B cell (primary cell): Measurements from ENCODE around the gene DGKB. TPM values are rescaled to one million over a fixed set of nuclear protein-coding genes. Genes with fewer than 3 reads are reported as not detected.

Experiments
- ATAC-seq: fragments of 200-7000 bp; cut with Tn5 transposase; one replicate; pipeline ENCODE4 v1.10.0; 2021; ENCODE audit warnings: low read depth, mild to moderate bottlenecking, moderate number of reproducible peaks, moderate library complexity
- CTCF ChIA-PET: fragments of 350-600 bp; sonication (Branson Sonifier 250); formaldehyde crosslinking; loops from one replicate; lab custom pipeline; 2021; ENCODE audit warnings: antibody characterized with exemption, inconsistent platforms; lab: Charles Lee
- POLR2A ChIA-PET: fragments of 350-600 bp; sonication (Branson Sonifier 250); formaldehyde crosslinking; loops from one replicate; lab custom pipeline; 2021; ENCODE audit warnings: antibody characterized with exemption; lab: Charles Lee
- DNase-seq: peaks from one replicate; pipeline ENCODE4 v3.0.0; 2013
- H2AFZ ChIP-seq: 2 replicates; pipeline ENCODE4 v1.6.1; 2012; ENCODE audit warnings: mild to moderate bottlenecking, low read depth, low read length; ENCODE audit not compliant: insufficient read depth, poor library complexity, severe bottlenecking
- H3K27ac ChIP-seq, 2 donors: 1 replicate in 1 of 2; 2 replicates in 1 of 2; pipeline ENCODE4 v1.5.1; 2012 to 2013; ENCODE audit warnings: low read length in 2 of 2, mild to moderate bottlenecking in 2 of 2, moderate library complexity in 1 of 2
- H3K27me3 ChIP-seq, 4 experiments: fragments of 200-600 bp in 1 of 4; sonication (generic) in 1 of 4; replicated peaks in 1 of 4; 1 replicate in 2 of 4; 2 replicates in 2 of 4; pipeline versions ENCODE4 v1.6.1 to v1.7.0; 2013 to 2016; ENCODE audit warnings: low read length in 3 of 4, mild to moderate bottlenecking in 2 of 4, mixed read lengths in 1 of 4, moderate library complexity in 1 of 4; ENCODE audit not compliant: insufficient read depth in 4 of 4, control insufficient read depth in 3 of 4; ENCODE audit errors: control extremely low read depth in 1 of 4
- H3K36me3 ChIP-seq, 2 experiments: replicated peaks in 1 of 2; 1 replicate in 1 of 2; 2 replicates in 1 of 2; pipeline versions ENCODE4 v1.6.1 to v1.7.1; 2013; ENCODE audit warnings: low read length in 1 of 2; ENCODE audit not compliant: insufficient read depth in 2 of 2, control insufficient read depth in 1 of 2; ENCODE audit errors: control extremely low read depth in 1 of 2, extremely low read depth in 1 of 2
- H3K4me1 ChIP-seq, 2 donors: fragments of 200-600 bp in 1 of 2; sonication (generic) in 1 of 2; 1 replicate in 1 of 2; 2 replicates in 1 of 2; pipeline versions ENCODE4 v1.5.1 to v1.6.1; 2013 to 2017; ENCODE audit warnings: low read length in 2 of 2; ENCODE audit not compliant: control insufficient read depth in 2 of 2, insufficient read depth in 2 of 2
- H3K4me2 ChIP-seq: replicated peaks from 2 replicates; pipeline ENCODE3; 2012; ENCODE audit warnings: mild to moderate bottlenecking, low read depth, low read length; ENCODE audit not compliant: poor library complexity, severe bottlenecking
- H3K4me3 ChIP-seq, 5 experiments: fragments of 200-600 bp in 1 of 5; sonication (generic) in 1 of 5; 1 replicate in 3 of 5; 2 replicates in 2 of 5; pipeline versions ENCODE4 v1.5.1 to v1.7.0; 2011 to 2016; ENCODE audit warnings: low read length in 4 of 5, mild to moderate bottlenecking in 4 of 5, low read depth in 2 of 5, control low read depth in 1 of 5, moderate library complexity in 1 of 5; ENCODE audit not compliant: insufficient read depth in 1 of 5; ENCODE audit errors: control extremely low read depth in 1 of 5, extremely low read depth in 1 of 5
- H3K79me2 ChIP-seq: fragments of 200-600 bp; sonication (generic); one replicate; pipeline ENCODE4 v1.6.0; 2016; ENCODE audit warnings: low read length; ENCODE audit not compliant: control insufficient read depth, insufficient read depth
- H3K9ac ChIP-seq: fragments of 200-600 bp; sonication (generic); 2 replicates; pipeline ENCODE4 v1.6.1; 2017; ENCODE audit warnings: mild to moderate bottlenecking, low read length, moderate library complexity
- H3K9me3 ChIP-seq, 3 donors: one replicate each; pipeline versions ENCODE4 v1.6.1 to v1.7.1; 2013; ENCODE audit warnings: low read length in 2 of 3; ENCODE audit not compliant: control insufficient read depth in 2 of 3, insufficient read depth in 1 of 3; ENCODE audit errors: control extremely low read depth in 1 of 3
- H4K20me1 ChIP-seq: 2 replicates; pipeline ENCODE4 v1.6.0; 2012; ENCODE audit warnings: mild to moderate bottlenecking, low read length; ENCODE audit not compliant: insufficient read depth, control insufficient read depth, poor library complexity, severe bottlenecking
- H3K27ac Mint-ChIP-seq: one replicate; pipeline ENCODE4 v1.8.0; 2021; ENCODE audit warnings: mixed read lengths
- H3K27me3 Mint-ChIP-seq: one replicate; pipeline ENCODE4 v1.8.0; 2021; ENCODE audit warnings: mixed read lengths
- H3K4me1 Mint-ChIP-seq: one replicate; pipeline ENCODE4 v1.8.0; 2021; ENCODE audit warnings: mixed read lengths
- H3K4me3 Mint-ChIP-seq: one replicate; pipeline ENCODE4 v1.8.0; 2021; ENCODE audit warnings: mixed read lengths
- H3K9me3 Mint-ChIP-seq: one replicate; pipeline ENCODE4 v1.8.0; 2022; ENCODE audit warnings: mixed read lengths; ENCODE audit not compliant: insufficient read depth
- EZH2 ChIP-seq: IDR thresholded peaks from 2 replicates; pipeline ENCODE4 v1.6.1; 2012; ENCODE audit warnings: borderline replicate concordance, low read depth, mild to moderate bottlenecking, moderate library complexity, low read length; ENCODE audit not compliant: insufficient read depth, poor library complexity, severe bottlenecking
- WGBS: methylation state at CpG from one replicate; pipeline ENCODE4 v1.1.5; 2013; ENCODE audit warnings: missing lambda C conversion rate; ENCODE audit not compliant: insufficient coverage; 5-methylcytosine and 5-hydroxymethylcytosine counted together
- intact Hi-C: fragments of 100-400 bp; cut with micrococcal nuclease; formaldehyde crosslinking; loops from one replicate; pipeline ENCODE4 v1.10.0; 2022
- polyA plus RNA-seq: library from polyadenylated mRNA; depleted of rRNA; stranded (reverse); fragments of >200 nt; gene quantifications from 2 replicates; pipeline ENCODE4 v1.2.3, GENCODE V29; 2012
- total RNA-seq, 2 donors: library from RNA; stranded (reverse); fragments of 120-200 nt in 1 of 2; gene quantifications; 1 replicate in 1 of 2; 2 replicates in 1 of 2; pipeline versions ENCODE4 v1.2.3 to v1.2.4, GENCODE V29; 2013 to 2022
- TF ChIP-seq, protein P1 (sequence below): fragments of 200-600 bp; IDR thresholded peaks from one replicate; pipeline ENCODE4 v1.8.0; 2022; ENCODE audit warnings: antibody characterized with exemption, mild to moderate bottlenecking

The DGKB gene
- total and polyA plus RNA-seq, 2 donors (not counting 1 experiment from before 2014, with no cell fraction given): not detected

DNA sequence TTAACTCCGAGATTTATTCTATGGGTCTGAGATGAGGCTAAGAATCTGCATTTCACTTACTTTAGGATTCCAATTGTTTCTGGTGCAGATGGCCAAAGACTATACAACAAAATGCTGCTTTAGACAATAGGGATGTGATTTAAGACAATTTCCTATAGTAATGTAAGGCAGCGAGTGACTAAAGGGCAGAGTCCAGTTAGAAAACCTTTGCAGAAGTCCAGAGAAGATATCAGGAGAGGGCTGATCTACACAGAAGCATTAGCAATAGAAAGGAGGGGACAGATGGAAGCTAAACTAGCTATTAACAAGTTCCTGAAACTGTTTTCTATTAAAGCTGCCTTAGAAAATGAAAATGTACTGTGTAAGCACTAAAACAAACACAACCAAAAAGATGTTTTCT lies 398.9 kb downstream of the DGKB start:
- no peak overlapping the region for H3K27ac Mint-ChIP-seq
- H3K4me1 ChIP-seq: no peaks in the 10 kb centered on the region

GRCh38 chr7:14501436-14501835 lies 401.1 kb downstream of the DGKB start:
- Histone ChIP-seq H3K36me3 (no peaks in the 10 kb centered on the region), H2AFZ (no peak overlapping the region), H3K79me2 (no peaks in the 10 kb centered on the region), H3K4me2 (no peak overlapping the region), H3K27ac (no peak overlapping the region), H3K4me1 (no peaks in the 10 kb centered on the region), H4K20me1 (no peaks in the 10 kb centered on the region), H3K27me3 (no peaks in the 10 kb centered on the region), H3K9me3 (no peaks in the 10 kb centered on the region), H3K4me3 (no peak overlapping the region), H3K9ac (no peak overlapping the region)
- WGBS: no CpG with 5 or more reads among the region's 2 CpGs
- Mint-ChIP-seq H3K4me3 (no peak overlapping the region), H3K27me3 (no peaks in the 10 kb centered on the region), H3K9me3 (peaks cover 7% of the 10 kb centered on the region), H3K4me1 (no peaks in the 10 kb centered on the region), H3K27ac (no peak overlapping the region)
- ChIA-PET CTCF (no interaction called here), POLR2A (no interaction called here)
- ATAC-seq: no peak
- DNase-seq: no peak
- intact Hi-C loops: no loop called here
- TF ChIP-seq EZH2: no peak
- TF ChIP-seq, protein P1, sequence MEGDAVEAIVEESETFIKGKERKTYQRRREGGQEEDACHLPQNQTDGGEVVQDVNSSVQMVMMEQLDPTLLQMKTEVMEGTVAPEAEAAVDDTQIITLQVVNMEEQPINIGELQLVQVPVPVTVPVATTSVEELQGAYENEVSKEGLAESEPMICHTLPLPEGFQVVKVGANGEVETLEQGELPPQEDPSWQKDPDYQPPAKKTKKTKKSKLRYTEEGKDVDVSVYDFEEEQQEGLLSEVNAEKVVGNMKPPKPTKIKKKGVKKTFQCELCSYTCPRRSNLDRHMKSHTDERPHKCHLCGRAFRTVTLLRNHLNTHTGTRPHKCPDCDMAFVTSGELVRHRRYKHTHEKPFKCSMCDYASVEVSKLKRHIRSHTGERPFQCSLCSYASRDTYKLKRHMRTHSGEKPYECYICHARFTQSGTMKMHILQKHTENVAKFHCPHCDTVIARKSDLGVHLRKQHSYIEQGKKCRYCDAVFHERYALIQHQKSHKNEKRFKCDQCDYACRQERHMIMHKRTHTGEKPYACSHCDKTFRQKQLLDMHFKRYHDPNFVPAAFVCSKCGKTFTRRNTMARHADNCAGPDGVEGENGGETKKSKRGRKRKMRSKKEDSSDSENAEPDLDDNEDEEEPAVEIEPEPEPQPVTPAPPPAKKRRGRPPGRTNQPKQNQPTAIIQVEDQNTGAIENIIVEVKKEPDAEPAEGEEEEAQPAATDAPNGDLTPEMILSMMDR: no peak

More for the DNA sequence above, 398.9 kb downstream of the DGKB start:
- no peaks in the 10 kb centered on the region for H3K9me3 ChIP-seq
- H3K9ac ChIP-seq: no peak overlapping the region
- TF ChIP-seq, protein P1: no peak
- no peak for TF ChIP-seq EZH2
- no peak overlapping the region for H3K4me3 Mint-ChIP-seq
- ChIA-PET CTCF (interaction anchor here (1.2 kb wide), 1 partner anchor 188 kb away, joined by 3 read pairs; no protein-coding TSS in a partner anchor), POLR2A (no interaction called here)
- ATAC-seq (no peak), DNase-seq (no peak)
- H3K27me3 ChIP-seq: no peaks in the 10 kb centered on the region
- no peaks in the 10 kb centered on the region for H3K79me2 ChIP-seq
- WGBS: 100% methylated on average over 1 of the region's 2 CpGs
- H3K4me3 ChIP-seq: no peak overlapping the region
- intact Hi-C loops: no loop called here
- H3K27me3 Mint-ChIP-seq: no peaks in the 10 kb centered on the region
- no peak overlapping the region for H2AFZ ChIP-seq
- no peaks in the 10 kb centered on the region for H4K20me1 ChIP-seq
- H3K36me3 ChIP-seq: no peaks in the 10 kb centered on the region
- H3K27ac ChIP-seq: no peak overlapping the region
- no peak overlapping the region for H3K4me2 ChIP-seq
- H3K9me3 Mint-ChIP-seq: peaks cover 7% of the 10 kb centered on the region
- H3K4me1 Mint-ChIP-seq: no peaks in the 10 kb centered on the region
